HG02759 (cell line): Measurements from ENCODE around the gene TENM3.

Source experiments
- ATAC-seq: cut with Tn5 transposase; IDR thresholded peaks from one replicate; pipeline ENCODE4 v1.9.1; 2021; ENCODE audit warnings: mild to moderate bottlenecking, moderate library complexity; ENCODE audit not compliant: unreplicated experiment

The TENM3 gene

DNA sequence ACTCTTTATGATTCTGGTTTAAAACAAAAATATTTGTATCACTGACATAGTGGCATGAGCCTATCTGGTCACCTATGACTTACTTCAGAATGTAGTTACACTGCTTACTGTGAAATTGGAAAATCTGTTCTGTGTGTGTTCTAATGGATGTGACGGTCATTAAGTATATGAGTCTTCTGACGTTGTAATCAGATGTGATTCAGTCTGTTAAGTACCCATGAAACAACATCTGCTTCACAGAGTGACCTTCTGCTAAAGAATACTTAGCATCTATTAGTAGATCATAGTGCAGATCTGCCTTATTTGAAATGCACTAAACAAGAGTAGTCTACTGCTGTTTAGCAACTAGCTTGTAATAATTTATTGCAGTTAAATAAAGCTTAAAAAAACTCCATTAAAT lies 356.9 kb downstream of the TENM3 start:
- ATAC-seq, result no peak

DNA sequence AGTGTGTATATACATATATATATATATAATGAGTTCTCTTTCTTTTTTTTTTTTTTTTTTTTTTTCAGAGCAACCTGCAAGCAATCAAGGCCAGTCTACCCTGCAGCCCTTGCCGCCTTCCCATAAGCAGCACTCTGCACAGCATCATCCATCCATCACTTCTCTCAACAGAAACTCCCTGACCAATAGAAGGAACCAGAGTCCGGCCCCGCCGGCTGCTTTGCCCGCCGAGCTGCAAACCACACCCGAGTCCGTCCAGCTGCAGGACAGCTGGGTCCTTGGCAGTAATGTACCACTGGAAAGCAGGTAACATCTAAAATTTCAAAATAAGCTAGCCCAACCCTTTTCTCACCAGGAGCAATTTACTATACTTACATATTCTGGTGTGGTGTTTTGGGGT lies 357.7 kb downstream of the TENM3 start:
- ATAC-seq, result no peak

DNA sequence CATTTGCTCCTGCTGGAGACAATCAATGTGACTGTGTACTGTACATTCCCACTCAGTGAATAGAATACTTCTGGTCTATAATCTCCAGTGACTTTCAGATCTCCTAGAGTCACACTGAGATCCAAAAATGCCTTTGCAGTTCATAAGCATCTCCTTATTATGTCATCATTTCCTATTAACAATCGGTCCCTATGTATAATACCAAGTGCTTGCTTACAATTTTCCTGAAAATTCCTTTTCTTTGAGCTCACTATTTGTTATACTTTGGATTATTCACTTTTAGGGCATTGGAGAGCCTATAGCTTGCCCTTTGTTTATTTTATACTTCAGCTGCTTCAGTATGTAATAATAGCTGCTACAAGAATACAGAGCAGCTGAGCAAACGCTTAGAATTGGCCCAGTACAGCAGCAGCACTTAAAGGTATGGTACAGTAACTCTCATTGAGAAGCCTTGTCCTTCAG lies 361.0 kb downstream of the TENM3 start:
- ATAC-seq, result no peak

DNA sequence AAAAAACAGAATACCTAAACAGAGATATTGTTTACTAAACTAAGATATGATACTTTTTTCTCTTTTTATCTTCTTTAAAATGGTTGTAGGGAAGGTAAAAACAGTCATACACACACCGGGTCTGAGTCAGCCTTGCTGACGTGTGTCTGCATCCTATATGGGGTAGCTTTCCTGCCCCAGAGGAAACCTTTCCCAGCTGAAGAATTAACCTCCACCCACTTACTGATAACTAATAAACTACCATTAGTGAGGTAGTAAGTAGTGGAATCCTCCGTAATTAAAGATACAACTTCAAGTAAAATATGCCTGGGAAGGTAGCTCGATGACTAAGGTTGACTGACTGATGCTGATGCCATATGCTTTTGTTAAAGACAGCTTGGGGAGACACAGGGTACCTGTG lies 361.8 kb downstream of the TENM3 start:
- ATAC-seq, result no peak

DNA sequence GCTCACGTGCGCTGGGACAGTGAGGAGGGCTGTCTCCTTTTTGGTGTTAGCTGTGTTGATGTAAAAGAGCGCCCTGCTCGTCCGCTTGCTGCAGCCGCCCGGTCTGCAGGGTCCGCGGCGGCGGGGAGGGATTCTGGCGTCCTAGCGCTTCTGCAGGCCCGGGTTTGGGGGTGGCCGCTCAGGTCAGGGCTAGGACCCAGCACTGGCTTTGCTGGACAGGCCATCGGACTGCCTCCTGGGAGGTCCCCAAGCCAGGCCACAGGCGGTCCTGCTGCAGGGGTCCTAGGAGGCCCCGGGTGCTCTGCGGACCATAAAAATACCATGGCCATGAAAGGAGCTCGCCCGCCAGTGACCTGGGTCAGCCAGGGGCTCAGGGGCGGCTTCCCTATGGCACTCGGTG lies 365.3 kb downstream of the TENM3 start:
- ATAC-seq, result no peak

DNA sequence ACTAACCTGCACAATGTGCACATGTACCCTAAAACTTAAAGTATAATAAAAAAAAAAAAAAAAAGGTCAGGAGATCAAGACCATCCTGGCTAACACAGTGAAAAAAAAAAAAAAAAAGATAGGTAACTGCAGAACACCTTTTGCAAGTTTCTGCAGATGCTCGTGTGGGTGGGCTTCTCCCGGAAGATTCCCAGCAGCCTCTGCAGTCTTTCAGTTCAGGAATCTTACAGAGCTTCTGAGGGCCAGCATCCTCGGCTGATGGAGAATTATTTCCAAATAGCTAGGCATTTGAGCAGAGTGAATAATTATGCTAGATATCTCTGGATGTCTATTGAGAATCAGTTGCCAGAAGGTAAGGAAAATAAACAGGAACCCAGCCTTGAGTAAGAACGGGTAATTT lies 373.3 kb downstream of the TENM3 start:
- no peak for ATAC-seq

DNA sequence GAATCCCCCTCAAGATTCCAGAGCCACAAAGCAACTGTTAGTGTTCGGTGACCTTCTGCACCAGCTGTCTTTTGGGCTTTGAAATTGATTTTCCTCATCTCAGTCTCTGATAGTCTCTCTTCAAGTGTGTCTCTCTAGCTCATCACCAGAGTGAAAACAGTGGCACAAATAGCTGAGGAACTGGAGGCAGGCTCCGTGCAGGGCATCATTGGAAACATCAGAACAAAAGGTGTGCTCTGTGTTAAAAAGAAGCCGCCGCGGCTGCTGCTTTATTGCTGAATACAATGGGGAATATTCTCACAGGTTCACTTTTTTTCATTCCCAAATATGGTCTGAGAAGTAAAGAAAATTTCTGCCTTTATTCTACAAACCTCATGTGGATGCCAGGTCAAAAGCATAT lies 376.5 kb downstream of the TENM3 start:
- ATAC-seq, result no peak

DNA sequence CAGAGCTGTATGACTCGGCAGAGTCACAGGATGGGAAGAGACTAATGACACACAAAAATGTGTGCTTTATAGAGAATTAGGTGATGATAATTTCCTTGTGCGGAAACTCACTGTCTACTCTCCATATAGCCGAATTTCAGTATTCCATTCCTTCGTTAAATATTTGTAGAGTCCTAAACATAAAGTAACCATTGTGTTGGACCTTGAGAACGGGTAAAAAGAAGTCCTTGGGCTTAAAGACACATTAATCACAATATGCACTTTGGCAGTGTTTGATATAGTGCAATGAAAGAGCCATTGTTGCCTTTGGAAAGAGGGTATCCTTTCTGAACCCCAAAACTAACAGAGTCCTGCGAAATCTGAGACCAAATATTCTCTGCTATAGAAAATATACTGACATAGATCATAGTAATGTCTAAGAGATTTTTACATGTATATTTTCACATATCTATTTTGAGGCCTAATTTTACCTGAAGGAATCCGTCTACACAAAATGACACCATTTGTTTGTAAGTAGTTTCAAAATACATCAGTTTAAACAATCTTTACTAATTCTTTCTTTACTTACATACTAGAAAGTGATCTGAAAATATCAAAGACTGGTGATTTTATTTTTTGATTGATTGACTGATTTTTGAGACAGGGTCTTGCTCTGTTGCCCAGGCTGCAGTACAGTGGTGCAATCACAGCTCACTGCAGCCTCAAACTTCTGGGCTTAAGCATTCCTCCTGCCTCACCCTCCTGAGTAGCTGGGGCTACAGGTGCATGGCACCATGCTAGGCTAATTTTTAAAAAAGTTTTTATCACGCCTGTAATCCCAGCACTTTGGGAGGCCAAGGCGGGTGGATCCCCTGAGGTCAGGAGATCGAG lies 377.1 kb downstream of the TENM3 start:
- no peak for ATAC-seq

DNA sequence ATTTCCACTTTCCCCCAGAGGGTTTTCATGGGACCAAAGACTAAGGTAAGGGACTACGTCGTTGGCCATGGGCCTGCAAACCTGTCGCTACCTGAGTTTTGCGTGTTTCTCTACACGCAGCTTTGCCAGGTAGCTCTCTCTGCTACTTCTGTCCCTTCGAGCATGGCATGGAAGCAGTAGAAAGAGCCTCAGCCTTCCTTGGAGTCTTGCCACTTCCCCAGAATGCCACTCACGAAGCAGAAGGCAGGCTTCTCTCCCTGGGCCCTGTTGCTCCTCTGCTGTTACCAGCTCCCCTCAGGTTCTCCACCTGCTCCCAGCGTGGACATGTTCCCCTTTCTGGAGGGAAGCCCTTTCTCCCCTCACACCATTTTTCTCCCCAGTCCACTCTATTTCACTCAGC lies 381.1 kb downstream of the TENM3 start:
- ATAC-seq, result no peak

DNA sequence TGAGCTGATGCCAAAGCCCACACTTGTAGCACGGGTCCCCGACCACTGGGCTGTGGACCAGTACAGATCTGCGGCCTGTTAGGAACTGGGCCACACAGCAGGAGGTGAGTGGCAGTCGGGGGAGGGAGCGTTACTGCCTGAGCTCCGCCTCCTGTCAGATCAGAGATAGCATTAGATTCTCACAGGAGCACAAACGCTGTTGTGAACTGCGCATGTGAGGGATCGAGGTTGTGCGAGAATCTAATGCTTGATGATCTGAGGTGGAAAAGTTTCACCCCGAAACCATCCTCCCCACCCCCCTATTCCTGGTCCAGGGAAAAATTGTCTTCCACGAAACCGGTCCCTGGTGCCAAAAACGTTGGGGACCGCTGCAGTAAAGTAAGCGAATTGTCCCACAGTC lies 382.0 kb downstream of the TENM3 start:
- no peak for ATAC-seq

DNA sequence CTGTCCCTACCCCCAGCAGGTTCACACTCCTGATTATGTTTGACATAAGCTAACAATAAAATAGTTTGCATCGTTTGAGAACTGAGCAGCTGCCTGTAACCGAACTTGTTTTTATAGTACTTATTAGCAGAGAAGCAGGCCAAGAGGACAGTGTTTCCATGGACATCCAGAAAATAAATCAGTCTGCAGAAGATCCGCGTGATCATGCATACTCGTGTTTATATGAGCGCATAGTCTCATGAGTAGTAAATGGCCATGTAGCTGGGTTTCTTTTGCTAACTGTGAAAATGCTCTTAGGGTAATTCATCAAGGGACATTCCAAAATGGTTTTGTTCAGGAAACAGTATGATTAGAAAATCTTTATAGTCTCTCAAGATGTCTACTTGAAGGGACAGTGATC lies 384.8 kb downstream of the TENM3 start:
- no peak for ATAC-seq

DNA sequence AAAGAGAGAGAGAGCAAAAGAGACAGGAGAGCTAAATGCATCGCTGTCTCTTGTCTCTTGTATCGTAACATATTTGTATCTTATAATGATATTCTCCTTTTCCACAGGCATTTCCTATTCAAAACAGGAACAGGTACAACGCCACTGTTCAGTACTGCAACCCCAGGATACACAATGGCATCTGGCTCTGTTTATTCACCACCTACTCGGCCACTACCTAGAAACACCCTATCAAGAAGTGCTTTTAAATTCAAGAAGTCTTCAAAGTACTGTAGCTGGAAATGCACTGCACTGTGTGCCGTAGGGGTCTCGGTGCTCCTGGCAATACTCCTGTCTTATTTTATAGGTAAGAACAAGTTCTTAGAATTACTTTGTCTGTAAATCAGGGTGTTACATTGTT lies 385.3 kb downstream of the TENM3 start:
- no peak for ATAC-seq

DNA sequence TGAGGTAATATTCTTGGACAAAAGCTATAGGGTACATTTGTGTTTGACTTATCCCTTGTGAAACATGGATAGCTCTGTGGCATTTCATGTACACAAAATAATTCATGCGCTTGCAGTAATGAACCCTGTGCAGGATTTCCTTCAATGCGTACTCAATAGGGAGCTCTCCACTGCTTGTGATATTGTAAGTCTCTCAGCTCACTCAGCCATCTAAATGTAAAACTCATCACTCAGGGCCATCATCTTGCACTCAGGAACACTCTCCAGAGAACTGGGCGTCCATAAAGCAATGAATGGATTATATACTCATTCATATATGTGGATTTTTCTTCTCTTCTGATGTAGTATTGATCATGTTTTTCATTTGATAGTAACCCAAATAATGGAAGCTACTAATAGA lies 385.9 kb downstream of the TENM3 start:
- ATAC-seq, result no peak

DNA sequence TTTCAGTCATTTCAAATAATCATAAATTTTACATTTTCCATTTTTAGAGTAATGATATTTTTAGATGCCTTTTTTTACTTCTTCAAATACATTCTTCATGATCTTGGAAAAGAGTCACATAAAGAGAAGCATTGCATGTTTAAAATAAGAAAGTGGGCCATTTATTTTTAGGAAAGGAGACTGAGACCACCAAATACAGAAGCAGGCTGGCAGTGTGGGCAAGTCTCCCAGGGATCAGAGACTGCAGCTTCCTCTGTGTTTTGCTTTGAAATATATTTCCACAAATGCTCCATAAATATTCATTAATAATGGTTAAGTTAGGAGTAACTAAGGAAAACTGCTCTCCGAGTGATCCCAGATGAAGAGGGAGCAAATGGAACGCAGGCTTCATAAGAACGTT lies 397.3 kb downstream of the TENM3 start:
- ATAC-seq, result no peak

DNA sequence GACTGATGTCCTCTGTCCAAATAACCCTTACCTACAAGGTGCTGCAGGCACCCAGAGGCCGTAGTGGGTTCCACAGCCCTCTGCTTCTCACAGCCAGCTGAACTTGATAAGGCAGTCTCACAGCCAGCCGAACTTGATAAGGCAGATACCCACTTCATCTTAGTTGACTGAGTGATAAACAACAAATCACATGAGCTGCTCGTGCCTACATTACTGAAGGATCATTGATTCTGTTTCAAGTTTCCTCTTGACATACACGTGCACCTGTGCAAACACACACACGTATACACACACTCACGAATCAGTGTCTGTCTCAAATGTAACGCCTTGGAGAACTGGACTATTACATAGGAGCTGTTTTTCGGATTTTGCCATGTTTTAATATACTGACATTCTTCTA lies 397.7 kb downstream of the TENM3 start:
- ATAC-seq, result no peak

DNA sequence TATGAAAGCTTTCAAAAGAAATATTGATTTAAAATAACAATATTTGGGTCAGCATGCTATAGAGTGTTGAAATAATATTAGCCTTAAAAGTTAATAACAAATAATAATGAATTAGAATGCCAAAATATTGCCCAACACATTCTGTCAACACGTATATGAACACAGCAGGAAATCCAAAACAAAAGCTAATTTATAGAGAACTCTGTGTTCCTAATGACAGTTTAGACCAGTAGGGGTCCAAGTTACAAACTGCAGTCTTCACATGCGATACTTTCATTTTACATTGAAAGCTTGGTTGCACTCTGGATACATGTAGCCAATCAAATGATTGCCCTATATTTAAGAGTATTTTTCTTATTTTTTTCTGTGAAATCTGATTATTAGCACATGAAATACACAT lies 399.6 kb downstream of the TENM3 start:
- ATAC-seq, result no peak

DNA sequence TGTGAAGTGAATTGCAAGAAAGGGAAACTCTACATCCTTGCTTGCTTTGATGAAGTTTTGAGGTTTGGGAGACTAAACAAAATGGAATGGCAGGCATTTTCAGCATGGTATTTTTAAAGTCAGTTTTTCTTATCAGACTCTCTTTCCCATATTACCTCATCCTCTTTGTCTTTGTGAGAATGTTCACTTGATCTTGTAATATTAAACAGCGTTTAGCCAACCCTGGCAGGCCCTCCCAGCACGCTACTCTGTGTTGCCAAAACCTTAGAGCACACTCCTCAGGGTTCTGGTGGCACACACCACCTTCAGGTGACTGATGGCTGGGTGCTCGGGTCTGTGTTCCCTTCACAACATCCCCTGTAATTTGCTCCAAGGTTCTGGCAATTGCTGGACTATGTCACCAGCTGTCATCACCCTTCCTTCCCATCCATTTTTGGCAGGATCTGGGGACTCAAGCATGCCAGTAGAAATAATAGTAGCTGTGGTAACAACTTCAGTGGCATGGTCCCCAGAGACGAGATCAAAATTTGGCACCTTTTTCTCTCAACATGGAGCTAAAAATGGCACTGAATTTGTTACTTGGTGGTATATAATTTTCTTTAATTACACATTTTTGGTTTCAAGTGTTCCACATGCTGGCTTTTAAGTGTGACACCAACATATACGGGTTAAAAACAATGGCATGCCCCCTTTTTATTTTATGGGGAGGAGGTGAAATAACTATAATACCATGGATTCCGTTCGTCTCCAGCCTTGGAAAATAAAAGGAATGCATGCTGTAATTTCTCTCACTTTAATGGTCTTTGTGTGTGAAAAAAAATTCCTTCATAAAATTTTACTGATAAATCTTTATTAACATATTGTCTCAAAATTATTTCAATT lies 400.8 kb downstream of the TENM3 start:
- no peak for ATAC-seq

DNA sequence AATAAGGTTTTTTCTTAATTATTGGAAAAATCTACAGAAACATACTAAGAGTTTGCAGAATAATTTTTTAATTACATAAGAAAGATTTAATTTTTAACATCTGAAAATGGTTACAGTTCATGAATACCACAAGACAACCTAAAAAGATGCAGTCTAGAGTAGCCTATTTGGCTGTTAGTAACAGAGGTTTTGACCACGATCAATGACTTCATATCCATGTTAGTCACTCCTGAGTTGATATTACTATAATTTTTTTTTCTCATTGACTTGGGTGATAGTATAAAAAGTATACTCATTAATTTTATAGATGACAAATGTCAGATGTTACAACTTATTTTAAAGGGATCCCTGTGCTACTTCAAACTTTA lies 401.5 kb downstream of the TENM3 start:
- no peak for ATAC-seq

DNA sequence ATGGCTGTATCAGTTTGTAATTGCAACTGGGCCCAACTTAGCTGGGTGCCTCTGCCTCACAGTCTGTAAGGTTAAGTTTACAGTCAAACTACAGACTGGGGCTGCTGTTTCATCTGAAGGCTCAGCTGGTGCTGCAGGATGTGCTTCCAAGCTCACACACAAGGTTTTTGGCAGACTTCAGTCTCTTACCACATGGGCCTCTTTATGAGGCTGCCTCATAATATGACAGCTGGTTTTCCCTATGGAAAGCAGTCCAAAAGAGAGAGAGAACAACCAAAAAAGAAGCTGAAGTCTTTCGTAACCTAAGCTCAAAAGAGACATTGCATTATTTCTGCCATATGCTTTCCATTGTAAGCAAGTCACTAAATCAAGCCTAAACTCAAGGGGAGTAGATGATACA lies 402.3 kb downstream of the TENM3 start:
- no peak for ATAC-seq

DNA sequence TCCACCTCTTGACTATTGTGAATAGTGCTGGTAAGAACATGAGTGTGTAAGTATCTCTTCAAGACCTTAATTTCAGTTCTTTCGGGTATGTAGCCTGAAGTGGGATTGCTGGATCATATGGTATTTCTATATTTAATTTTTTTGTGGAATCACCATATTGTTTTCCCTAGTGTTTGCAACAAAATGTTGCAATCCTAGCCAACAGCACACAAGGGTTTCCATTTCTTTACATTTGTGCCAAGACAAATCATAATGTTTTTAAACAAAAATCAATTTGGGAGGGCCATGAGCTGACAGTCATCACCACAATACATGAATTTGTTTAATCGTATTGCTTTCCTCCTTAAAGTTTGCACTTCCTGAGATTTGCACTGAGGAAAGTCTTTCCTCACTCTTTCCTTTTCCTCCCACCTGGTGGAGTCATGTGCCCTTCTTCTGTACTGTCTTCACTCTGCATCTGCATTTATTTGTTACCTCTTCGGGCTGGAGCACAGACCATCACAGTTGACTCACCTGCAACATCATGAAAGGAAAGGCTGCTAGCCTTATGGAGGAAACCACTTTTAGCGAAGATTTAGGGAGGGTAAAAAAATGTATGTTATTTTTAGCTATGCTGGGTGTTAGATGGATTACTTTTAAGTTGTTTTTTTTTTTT lies 404.6 kb downstream of the TENM3 start:
- ATAC-seq, result no peak

DNA sequence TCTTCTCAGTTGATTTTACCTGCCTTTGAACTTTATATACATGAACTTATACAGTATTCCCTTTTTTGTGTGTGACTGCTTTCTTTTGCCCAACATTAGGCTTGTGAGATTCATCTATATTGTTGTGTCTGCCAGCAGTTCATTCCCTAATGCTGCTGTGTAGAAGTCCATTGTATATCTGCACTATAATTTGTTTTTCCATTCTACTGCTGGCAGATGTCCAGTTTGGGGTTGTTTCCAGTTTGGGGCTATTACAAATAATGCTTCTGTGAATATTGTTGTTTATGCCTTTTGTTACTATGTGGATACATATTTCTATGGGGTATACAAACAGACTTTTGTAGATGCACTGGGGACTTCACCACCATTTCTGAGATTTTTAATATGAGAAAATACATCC lies 405.6 kb downstream of the TENM3 start:
- ATAC-seq, result no peak
